T-helper 22 cell (primary cell): ENCODE results near the gene CATSPER3.

Experiments used
- DNase-seq: peaks from one replicate; pipeline ENCODE4 v3.0.0-alpha.2; 2020; ENCODE audit warnings: low read depth

CATSPER3 gene

GRCh38 chr5:135030123-135030955 is 62.6 kb downstream of the CATSPER3 start:
- DNase-seq, result no peak

DNA sequence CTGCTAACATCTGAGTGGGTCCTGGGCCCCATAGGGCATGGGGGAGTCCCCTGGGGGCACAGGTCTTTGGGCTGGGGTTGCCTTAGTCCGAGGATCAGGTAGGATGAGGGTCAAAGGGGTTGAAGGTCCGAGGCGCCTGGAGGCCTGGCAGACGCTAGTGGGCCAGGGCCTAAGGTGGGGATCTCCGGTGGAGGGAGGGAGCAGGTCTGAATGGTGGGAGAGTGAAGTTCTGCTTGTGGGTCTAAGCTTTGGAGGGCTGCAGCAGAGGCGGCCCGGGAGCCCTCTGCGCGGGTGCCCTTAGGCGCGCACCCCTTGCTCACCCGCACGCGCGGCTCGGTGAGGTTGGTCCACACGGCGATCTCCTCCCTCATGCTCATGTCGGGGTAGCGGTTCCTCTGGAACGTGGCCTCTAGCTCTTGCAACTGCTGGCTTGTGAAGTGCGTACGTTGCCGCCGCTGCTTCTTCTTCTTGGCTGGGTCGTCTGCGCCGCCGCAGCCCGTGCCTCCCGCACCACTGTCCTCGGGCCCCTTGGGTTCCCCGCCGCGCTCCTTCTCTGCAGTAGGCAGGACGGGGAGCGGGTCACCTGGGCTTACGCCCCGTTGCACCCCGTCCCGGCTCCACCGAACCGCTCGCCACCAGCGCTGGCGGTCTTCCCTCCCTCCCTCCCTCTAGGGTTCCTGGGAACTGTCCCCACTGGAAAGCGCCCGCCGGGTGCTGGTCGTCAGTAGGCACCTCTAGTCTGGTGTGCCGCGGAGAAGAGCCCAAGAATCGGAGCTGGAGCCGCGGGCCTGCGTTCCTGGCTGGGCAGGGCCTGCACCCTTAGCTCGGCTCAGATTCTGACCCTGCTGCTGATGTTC is 63.5 kb downstream of the CATSPER3 start:
- DNase-seq, result no peak

- DNase-seq, result no peak
These were observed 64.3 kb downstream of the CATSPER3 start for GRCh38 chr5:135031813-135032694.

GRCh38 chr5:135032695-135032998 is 64.9 kb downstream of the CATSPER3 start:
- DNase-seq, result no peak

GRCh38 chr5:135032999-135033861 is 65.5 kb downstream of the CATSPER3 start:
- no peak for DNase-seq

GRCh38 chr5:135033901-135034235 is 66.2 kb downstream of the CATSPER3 start, which contains the start of gene PITX1:
Gene PITX1, minus strand, starts transcription at chr5:135034228. Its CDS starts 347 bp downstream, at chr5:135033881.
- no peak for DNase-seq

- DNase-seq, result no peak
These were observed 66.7 kb downstream of the CATSPER3 start for GRCh38 chr5:135034236-135034962.

DNA sequence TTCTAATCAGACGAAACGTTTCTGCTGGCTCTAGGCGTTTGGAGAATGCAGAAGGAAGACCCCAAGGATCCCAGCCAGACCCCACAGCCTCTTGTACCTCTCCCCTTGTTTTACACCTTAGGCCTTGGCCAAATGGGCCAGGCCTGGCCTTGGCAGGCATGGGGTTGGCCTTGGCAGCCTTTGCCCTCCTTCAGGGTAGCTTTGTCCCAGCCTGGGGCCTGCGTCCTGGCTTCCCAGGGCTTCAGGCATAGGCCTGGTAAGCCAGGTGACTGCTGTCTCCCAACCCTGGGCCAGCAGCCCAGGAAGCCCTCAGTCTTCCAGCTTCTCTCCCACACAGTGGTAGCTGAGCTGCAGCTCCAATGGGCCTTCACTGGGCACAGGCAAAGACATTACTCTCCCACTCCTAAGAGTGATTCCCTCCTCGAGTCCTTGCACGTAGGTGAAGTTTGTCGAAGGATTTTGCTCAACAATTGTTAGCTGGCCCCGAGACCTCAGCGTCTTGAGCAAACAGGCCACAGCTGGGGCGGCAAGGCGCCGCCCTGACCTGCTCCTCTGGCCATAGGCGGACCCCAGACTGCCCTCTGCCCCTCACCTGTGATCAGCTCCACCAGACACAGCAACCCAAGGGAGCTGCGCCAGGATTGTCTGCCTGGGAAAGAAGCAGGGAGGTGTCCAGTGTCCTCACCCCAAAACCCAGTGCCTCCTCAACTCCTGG is 67.4 kb downstream of the CATSPER3 start:
- no peak for DNase-seq

- DNase-seq, result no peak
These were observed 67.9 kb downstream of the CATSPER3 start for GRCh38 chr5:135035678-135036030.

DNA sequence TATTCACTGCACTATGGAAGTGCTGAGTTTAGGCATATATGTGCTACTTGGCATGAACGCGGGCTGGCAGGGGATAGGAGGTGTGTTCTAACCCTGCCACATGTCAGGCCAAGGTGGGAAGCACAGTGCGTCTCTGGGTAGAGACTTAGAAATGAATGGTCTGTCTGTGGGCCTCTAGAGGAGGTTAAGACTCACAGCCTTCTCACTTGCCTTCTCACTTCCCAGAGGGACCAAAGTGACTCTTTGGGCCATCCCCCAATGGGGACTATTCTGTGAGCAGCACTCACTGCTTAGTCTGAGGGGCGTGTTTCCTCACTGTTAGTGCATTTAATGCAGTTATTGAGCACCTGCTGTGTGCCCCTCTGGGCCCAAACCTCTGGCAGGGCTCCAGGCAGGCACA is 68.7 kb downstream of the CATSPER3 start:
- no peak for DNase-seq

DNA sequence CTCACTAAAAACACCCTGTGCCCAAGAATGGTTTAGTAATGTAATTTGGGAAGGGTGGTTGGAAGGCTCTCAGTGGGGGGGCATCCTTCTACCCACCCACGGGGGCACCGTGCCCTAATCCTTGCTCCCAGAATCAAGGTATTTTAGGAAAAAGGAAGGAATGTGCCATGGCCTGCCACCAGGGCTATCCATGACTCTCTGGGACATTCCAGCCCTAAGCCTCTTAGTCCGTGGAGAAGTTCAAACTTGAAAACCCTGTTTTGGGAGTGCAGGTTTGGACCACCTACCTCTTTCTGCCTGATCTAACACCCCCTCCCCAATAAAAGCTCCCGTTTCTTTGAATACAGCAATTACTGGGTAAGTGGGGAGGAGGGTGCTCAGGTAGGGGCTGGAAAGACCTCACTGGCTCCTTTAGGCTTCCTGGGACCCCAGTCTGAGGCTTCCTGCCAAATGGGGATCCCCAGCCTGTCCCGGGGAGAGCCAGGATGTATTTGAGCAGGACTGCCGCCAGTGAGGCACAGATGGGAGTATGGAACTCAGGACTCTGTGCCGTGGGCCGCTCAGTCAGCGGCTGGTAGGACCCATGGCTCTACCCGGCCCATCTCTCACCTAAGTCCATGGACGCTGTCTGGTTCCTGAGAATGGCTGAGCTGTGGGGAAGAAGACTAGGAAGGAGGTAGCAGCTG is 70.0 kb downstream of the CATSPER3 start:
- DNase-seq, result no peak

- no peak for DNase-seq
These were observed 70.6 kb downstream of the CATSPER3 start for GRCh38 chr5:135038205-135038812.

DNA sequence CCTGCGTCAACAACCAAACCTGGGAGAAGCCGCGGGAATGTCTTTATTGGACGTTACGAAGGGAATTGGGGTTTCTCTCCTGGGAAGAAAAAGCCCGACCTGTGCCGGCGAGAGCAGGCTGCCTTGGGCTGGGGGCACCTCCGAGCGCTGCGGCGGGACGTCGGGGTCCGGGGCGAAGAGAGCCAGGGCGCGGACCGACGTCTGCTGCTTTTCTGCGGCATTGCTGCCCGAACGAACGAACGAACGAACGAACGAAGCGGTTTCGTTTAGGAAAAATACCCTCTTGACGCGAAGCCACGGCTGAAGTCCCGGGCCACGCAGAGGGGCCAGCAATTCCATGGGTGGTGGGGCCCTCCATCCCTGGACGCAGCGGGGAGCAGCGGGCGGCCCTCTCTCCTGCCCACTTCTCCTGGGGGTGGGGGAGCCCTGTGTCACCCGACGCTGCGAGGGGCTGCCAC is 71.1 kb downstream of the CATSPER3 start:
- DNase-seq, result no peak

- no peak for DNase-seq
These were observed 71.7 kb downstream of the CATSPER3 start for GRCh38 chr5:135039271-135040033.

- no peak for DNase-seq
These were observed 72.3 kb downstream of the CATSPER3 start for GRCh38 chr5:135040034-135040332.

GRCh38 chr5:135040333-135041144 is 72.8 kb downstream of the CATSPER3 start:
- no peak for DNase-seq

GRCh38 chr5:135041145-135041587 is 73.5 kb downstream of the CATSPER3 start:
- no peak for DNase-seq
